ENCODE measurements around the gene FOXQ1. TPM values are rescaled to one million over a fixed set of nuclear protein-coding genes. Genes with fewer than 3 reads are reported as not detected.

The FOXQ1 gene
- total and polyA plus RNA-seq, 4 donors = 0.28 to 1.1 TPM; not detected in 2

DNA sequence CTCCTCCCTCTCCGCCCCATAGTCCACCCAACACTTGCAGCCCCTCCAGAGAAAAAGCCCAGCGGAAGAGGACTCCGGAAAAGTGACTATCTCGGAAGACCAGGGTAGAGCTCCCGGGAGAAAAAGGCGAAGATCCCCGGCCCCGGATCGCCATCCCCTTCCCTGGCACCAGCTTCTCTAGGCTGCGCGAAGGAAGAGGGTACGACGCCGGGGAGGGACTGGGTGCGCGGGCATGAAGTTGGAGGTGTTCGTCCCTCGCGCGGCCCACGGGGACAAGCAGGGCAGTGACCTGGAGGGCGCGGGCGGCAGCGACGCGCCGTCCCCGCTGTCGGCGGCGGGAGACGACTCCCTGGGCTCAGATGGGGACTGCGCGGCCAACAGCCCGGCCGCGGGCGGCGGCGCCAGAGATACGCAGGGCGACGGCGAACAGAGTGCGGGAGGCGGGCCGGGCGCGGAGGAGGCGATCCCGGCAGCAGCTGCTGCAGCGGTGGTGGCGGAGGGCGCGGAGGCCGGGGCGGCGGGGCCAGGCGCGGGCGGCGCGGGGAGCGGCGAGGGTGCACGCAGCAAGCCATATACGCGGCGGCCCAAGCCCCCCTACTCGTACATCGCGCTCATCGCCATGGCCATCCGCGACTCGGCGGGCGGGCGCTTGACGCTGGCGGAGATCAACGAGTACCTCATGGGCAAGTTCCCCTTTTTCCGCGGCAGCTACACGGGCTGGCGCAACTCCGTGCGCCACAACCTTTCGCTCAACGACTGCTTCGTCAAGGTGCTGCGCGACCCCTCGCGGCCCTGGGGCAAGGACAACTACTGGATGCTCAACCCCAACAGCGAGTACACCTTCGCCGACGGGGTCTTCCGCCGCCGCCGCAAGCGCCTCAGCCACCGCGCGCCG lies 822 bp downstream of the FOXQ1 start:
- 3% methylated on average over 109 of the region's 109 CpGs for WGBS
- Histone ChIP-seq H3K4me1 (ENCODE audit: control insufficient read depth in 4 of 4, insufficient read depth in 4 of 4, low read length in 3 of 4) (peaks cover 15 to 40% (median 24%) of the 10 kb centered on the region in 4 donors), H3K36me3 (ENCODE audit: control insufficient read depth in 4 of 4, insufficient read depth in 3 of 4, low read depth in 1 of 4, low read length in 3 of 4) (no peaks in the 10 kb centered on the region), H3K27me3 (ENCODE audit: control insufficient read depth in 4 of 4, insufficient read depth in 4 of 4, low read length in 3 of 4) (peaks cover 0 to 3% (median 1%) of the 10 kb centered on the region in 4 donors), H3K27ac (ENCODE audit: low read depth in 1 of 2, low read length in 2 of 2) (peak overlapping the region; percentile 81 to 88), H3K9ac (ENCODE audit: low read depth in 1 of 2, low read length in 2 of 2) (no peak overlapping the region), H3K4me3 (ENCODE audit: low read depth in 1 of 3, low read length in 3 of 3) (peak overlapping the region in 2 of 3 donors; percentile 37 to 54), H3K9me3 (ENCODE audit: control insufficient read depth in 4 of 4, low read length in 3 of 4) (no peaks in the 10 kb centered on the region)
- DNase-seq (ENCODE audit: low spot score) = no peak
- TF ChIP-seq RAD21 (IDR thresholded peaks at IDR 0.05) (no peak), FOXA1 (IDR thresholded peaks at IDR 0.05) (no peak), ZBTB33 (IDR thresholded peaks at IDR 0.05) (no peak), EGR1 (IDR thresholded peaks at IDR 0.05; ENCODE audit: low read depth in 2 of 2) (no peak), HNF4G (IDR thresholded peaks at IDR 0.05) (no peak), YY1 (IDR thresholded peaks at IDR 0.05) (no peak)
- TF ChIP-seq, protein P1, sequence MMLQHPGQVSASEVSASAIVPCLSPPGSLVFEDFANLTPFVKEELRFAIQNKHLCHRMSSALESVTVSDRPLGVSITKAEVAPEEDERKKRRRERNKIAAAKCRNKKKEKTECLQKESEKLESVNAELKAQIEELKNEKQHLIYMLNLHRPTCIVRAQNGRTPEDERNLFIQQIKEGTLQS (IDR thresholded peaks at IDR 0.05) = no peak

- H3K36me3 ChIP-seq (ENCODE audit: control insufficient read depth in 4 of 4, insufficient read depth in 3 of 4, low read depth in 1 of 4, low read length in 3 of 4) = no peaks in the 10 kb centered on the region
- no peak overlapping the region for H3K9ac ChIP-seq (ENCODE audit: low read depth in 1 of 2, low read length in 2 of 2)
- H3K9me3 ChIP-seq (ENCODE audit: control insufficient read depth in 4 of 4, low read length in 3 of 4) = no peaks in the 10 kb centered on the region
- H3K4me1 ChIP-seq (ENCODE audit: control insufficient read depth in 4 of 4, insufficient read depth in 4 of 4, low read length in 3 of 4) = peaks cover 15 to 40% (median 24%) of the 10 kb centered on the region in 4 donors
- TF ChIP-seq RAD21 (IDR thresholded peaks at IDR 0.05) (no peak), HNF4G (IDR thresholded peaks at IDR 0.05) (no peak), RXRA (IDR thresholded peaks at IDR 0.05) (no peak), TAF1 (conservative IDR thresholded peaks at IDR 0.05) (no peak), NR2F2 (IDR thresholded peaks at IDR 0.05) (no peak), HNF4A (conservative IDR thresholded peaks at IDR 0.05) (no peak), JUND (IDR thresholded peaks at IDR 0.05) (no peak), SP1 (IDR thresholded peaks at IDR 0.05) (no peak)
- TF ChIP-seq, protein P1 (IDR thresholded peaks at IDR 0.05) = no peak
- TF ChIP-seq, protein P2, sequence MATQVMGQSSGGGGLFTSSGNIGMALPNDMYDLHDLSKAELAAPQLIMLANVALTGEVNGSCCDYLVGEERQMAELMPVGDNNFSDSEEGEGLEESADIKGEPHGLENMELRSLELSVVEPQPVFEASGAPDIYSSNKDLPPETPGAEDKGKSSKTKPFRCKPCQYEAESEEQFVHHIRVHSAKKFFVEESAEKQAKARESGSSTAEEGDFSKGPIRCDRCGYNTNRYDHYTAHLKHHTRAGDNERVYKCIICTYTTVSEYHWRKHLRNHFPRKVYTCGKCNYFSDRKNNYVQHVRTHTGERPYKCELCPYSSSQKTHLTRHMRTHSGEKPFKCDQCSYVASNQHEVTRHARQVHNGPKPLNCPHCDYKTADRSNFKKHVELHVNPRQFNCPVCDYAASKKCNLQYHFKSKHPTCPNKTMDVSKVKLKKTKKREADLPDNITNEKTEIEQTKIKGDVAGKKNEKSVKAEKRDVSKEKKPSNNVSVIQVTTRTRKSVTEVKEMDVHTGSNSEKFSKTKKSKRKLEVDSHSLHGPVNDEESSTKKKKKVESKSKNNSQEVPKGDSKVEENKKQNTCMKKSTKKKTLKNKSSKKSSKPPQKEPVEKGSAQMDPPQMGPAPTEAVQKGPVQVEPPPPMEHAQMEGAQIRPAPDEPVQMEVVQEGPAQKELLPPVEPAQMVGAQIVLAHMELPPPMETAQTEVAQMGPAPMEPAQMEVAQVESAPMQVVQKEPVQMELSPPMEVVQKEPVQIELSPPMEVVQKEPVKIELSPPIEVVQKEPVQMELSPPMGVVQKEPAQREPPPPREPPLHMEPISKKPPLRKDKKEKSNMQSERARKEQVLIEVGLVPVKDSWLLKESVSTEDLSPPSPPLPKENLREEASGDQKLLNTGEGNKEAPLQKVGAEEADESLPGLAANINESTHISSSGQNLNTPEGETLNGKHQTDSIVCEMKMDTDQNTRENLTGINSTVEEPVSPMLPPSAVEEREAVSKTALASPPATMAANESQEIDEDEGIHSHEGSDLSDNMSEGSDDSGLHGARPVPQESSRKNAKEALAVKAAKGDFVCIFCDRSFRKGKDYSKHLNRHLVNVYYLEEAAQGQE (IDR thresholded peaks at IDR 0.05) = no peak
- WGBS = 7% methylated on average over 64 of the region's 64 CpGs
- peaks cover 0 to 3% (median 1%) of the 10 kb centered on the region in 4 donors for H3K27me3 ChIP-seq (ENCODE audit: control insufficient read depth in 4 of 4, insufficient read depth in 4 of 4, low read length in 3 of 4)
- no peak for DNase-seq (ENCODE audit: low spot score)
- peak overlapping the region in 1 of 3 donors; percentile 54 for H3K4me3 ChIP-seq (ENCODE audit: low read depth in 1 of 3, low read length in 3 of 3)
- no peak overlapping the region for H3K27ac ChIP-seq (ENCODE audit: low read depth in 1 of 2, low read length in 2 of 2)
Measured at GRCh38 chr6:1313384-1313766, 1.5 kb downstream of the FOXQ1 start.
